ENCODE data around the gene CEP350.

CEP350 gene

GRCh38 chr1:180163041-180163440 lies 208.4 kb downstream of the CEP350 start:
- DNase-seq: no peak

Measured in NCI-H146 (cell line).